22Rv1 (cell line): Measurements from ENCODE around the gene GIMAP7.

ENCODE experiments used
- CTCF ChIP-seq: fragments of 450-650 bp; IDR thresholded peaks from 2 replicates; pipeline ENCODE4 v1.5.1; 2017; ENCODE audit warnings: mild to moderate bottlenecking
- ZFX ChIP-seq: fragments of 450-650 bp; IDR thresholded peaks from 2 replicates; pipeline ENCODE4 v1.6.1; 2017; ENCODE audit warnings: antibody characterized with exemption, borderline replicate concordance

- TF ChIP-seq CTCF (no peak), ZFX (no peak)
These were observed 23.6 kb downstream of the GIMAP7 start for GRCh38 chr7:150538259-150538658.
